HL-60 (cell line): ENCODE results near the gene CXCL9.
A peak's percentile ranks its signal among the peaks of the same experiment; 100 is the strongest.

Experiments used
- DNase-seq, 2 experiments: peaks; one replicate each; pipeline ENCODE4 v3.0.0-alpha.2; 2010 to 2020; ENCODE audit warnings: low read depth in 1 of 2, low spot score in 1 of 2
- H3K27ac ChIP-seq: fragments of 250-450 bp; sonication (Bioruptor Pico); replicated peaks from 2 replicates; pipeline ENCODE4 v1.5.1; 2020; ENCODE audit warnings: mild to moderate bottlenecking, moderate library complexity
- H3K27me3 ChIP-seq: fragments of 250-450 bp; sonication (Bioruptor Pico); 2 replicates; pipeline ENCODE4 v1.5.1; 2021; ENCODE audit warnings: mild to moderate bottlenecking, moderate library complexity; ENCODE audit not compliant: insufficient read depth, poor library complexity, severe bottlenecking
- H3K4me3 ChIP-seq: replicated peaks from 2 replicates; pipeline ENCODE4 v1.5.1; 2011; ENCODE audit warnings: mild to moderate bottlenecking, control low read depth, low read length; ENCODE audit not compliant: insufficient read depth
- GABPA ChIP-seq: IDR thresholded peaks from 2 replicates; pipeline ENCODE4 v1.6.1; 2012; ENCODE audit warnings: low read depth
- POLR2AphosphoS5 ChIP-seq: IDR thresholded peaks from 2 replicates; pipeline ENCODE4 v1.6.1; 2012; ENCODE audit warnings: low read depth
- REST ChIP-seq: IDR thresholded peaks from 2 replicates; pipeline ENCODE4 v1.6.1; 2012; ENCODE audit warnings: low read depth; ENCODE audit not compliant: insufficient replicate concordance
- SPI1 ChIP-seq: IDR thresholded peaks from 2 replicates; pipeline ENCODE4 v1.6.1; 2012; ENCODE audit warnings: low read depth, mild to moderate bottlenecking, borderline replicate concordance
- TF ChIP-seq, protein P1 (sequence below): IDR thresholded peaks from one replicate; pipeline ENCODE4 v1.5.1; 2011; ENCODE audit warnings: low read length, control low read depth, inconsistent platforms; ENCODE audit not compliant: insufficient read depth

CXCL9 gene

DNA sequence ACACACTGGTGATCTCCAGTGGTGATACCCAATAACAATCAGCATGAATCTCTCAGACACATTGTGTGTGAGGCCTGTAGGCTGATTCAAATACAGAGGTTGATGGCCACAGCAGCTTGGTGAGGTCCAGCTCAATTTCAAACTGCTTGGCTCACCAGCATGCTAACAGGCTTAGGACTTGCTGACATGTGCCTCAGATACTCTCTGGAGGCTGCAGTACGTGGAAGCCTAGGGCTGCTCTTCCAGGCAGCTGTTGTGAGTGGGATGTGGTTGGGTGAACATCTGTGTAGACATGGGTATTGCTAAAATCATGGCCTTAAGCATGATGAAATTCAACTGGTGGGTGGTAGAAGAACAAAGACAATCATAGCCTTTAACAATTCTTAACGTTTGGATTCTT lies 4.3 kb downstream of the CXCL9 start:
- Histone ChIP-seq H3K27ac (no peak overlapping the region), H3K27me3 (no peaks in the 10 kb centered on the region), H3K4me3 (no peak overlapping the region)
- peak; percentile 38 to 66 for DNase-seq
- peak; percentile 44; the same call in 1 of the 2 replicates for TF ChIP-seq POLR2AphosphoS5
- TF ChIP-seq, protein P1, sequence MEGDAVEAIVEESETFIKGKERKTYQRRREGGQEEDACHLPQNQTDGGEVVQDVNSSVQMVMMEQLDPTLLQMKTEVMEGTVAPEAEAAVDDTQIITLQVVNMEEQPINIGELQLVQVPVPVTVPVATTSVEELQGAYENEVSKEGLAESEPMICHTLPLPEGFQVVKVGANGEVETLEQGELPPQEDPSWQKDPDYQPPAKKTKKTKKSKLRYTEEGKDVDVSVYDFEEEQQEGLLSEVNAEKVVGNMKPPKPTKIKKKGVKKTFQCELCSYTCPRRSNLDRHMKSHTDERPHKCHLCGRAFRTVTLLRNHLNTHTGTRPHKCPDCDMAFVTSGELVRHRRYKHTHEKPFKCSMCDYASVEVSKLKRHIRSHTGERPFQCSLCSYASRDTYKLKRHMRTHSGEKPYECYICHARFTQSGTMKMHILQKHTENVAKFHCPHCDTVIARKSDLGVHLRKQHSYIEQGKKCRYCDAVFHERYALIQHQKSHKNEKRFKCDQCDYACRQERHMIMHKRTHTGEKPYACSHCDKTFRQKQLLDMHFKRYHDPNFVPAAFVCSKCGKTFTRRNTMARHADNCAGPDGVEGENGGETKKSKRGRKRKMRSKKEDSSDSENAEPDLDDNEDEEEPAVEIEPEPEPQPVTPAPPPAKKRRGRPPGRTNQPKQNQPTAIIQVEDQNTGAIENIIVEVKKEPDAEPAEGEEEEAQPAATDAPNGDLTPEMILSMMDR: no peak
- TF ChIP-seq REST: no peak

DNA sequence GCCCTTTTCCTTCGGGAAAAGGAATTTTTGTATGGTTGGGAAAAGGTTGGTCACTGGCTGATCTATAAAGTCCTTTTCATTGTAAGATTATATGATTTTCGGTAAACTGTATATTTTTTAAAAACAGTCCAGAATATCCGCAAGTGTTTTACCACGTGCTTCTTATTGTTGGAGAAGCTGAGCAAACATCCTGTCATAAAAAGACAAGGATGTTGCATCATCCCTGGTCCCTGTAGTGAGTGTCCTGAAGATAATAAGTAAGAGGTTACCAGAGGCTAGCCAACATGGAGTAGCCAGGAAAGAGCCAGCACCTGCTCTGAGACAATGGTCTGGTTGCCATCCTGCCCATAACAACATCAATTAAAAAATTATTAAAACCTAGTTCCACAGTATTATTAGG lies 5.1 kb downstream of the CXCL9 start:
- TF ChIP-seq GABPA (no peak), POLR2AphosphoS5 (no peak), SPI1 (no peak), REST (no peak)
- TF ChIP-seq, protein P1: no peak
- DNase-seq: peak; percentile 33 to 56
- Histone ChIP-seq H3K27me3 (no peaks in the 10 kb centered on the region), H3K4me3 (no peak overlapping the region), H3K27ac (0 out of 2 replicates have a peak overlapping the region, but pooled peaks have one; percentile 1)

GRCh38 chr4:76001700-76002099 lies 5.6 kb downstream of the CXCL9 start:
- H3K27ac ChIP-seq: no peak overlapping the region
- no peak for TF ChIP-seq REST
- no peak for TF ChIP-seq GABPA
- TF ChIP-seq, protein P1: no peak
- no peak for TF ChIP-seq SPI1
- TF ChIP-seq POLR2AphosphoS5: no peak
- peak; percentile 24 to 47 for DNase-seq
- no peaks in the 10 kb centered on the region for H3K27me3 ChIP-seq
- H3K4me3 ChIP-seq: no peak overlapping the region
